Measurements from ENCODE around the gene DCTN5. TPM values are rescaled to one million over a fixed set of nuclear protein-coding genes. Genes with fewer than 3 reads are reported as not detected.

Gene DCTN5
- total RNA-seq, 2 experiments from 2014 or later: 46.9 to 47.8 TPM

DNA sequence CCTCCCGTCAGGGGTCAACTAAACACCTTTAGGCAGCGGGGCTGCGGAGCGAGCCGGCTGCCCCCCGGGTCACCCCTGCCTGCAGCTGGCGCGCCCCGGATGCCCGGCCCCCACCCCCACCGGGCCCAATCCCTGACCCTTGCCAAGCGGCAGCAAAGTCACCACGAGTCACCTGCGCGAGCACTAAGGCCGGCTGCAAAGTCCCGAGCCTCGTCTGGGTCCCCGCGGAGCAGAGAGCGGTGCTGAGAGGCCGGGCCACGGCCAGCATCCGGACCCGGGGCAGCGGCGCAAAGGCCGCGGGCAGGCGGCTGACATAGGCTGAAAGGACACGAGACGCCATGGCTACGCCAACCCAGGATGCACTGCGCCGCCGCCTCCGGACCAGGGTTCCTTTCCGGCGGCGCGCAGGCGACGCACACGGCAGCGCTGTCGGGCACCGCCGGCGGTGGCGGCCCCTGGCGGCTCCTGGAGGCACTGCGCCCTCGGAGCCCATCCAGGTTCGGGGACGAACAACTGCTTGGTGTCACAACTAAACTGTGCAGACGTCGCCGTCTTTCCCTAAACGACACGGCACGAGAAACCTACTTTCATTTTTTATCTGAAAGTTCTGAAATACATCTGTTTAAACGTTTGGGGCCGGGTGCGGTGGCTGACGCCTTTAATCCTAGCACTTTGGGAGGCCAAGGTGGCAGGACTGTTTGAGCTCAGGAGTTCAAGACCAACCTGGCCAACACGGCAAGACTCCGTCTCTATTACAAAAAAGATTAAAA lies 45.1 kb upstream of the DCTN5 start, which contains the start of gene NDUFAB1:
Gene NDUFAB1 (minus strand): TSS at position 366 of the 770 bp plus-strand sequence. CDS start 26 bp downstream, at position 340.
- intact Hi-C loops (cut with DNase I, micrococcal nuclease): loop anchor here (1.0 to 2.0 kb wide), 4 partner anchors 39 to 143 kb away; partner anchors contain the start of genes EARS2 (in 2 of the 2), UBFD1 (in 2 of the 2), COG7 (in 1 of the 2) and DCTN5 (in 1 of the 2)

DNA sequence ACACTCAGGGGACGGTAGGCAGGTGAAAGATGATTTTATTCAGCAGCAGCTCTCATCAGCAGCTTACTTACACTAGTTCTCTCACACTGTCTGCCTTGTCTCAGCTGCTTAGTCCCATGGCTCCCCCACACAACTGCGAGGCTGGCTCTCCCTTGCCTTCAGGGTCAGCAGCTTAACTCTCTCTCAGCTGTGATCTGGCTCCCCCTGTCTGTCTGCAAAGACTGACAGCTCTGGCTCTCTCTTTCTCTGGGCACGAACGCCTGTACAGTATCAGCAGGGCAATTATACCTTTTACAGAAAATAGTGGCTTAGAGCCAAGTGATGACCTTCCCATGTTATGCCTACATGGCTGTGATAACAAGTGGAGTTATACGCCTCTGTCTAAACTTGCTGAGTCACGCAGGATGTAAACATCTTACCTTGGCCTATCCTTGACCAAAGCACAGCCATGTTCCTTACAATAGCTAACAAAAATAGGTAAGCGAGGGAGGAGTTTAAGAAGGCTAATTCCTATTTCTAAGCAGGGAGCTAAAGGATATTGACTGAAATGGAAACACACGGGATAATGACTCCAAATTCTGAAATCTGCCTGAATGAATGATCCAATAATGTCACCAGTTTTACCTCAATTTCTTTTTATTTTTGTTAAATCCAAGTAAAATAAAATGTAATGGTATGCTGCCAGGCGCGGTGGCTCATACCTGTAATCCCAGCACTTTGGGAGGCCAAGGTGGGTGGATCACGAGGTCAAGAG lies 44.1 kb upstream of the DCTN5 start:
- intact Hi-C loops (cut with DNase I, micrococcal nuclease): loop anchor here in 1 of 2 experiments (2.0 kb wide), 2 partner anchors 44 to 86 kb away; partner anchors contain the start of genes DCTN5, GGA2 and PALB2
- POLR2A ChIA-PET: interaction anchor here (0.7 to 1.5 kb wide), 5 partner anchors 16 to 160 kb away, joined by 3 to 6 read pairs (median 4); partner anchors contain the start of genes DCTN5, EARS2, PALB2 and UBFD1

More for the DNA sequence above, 45.1 kb upstream of the DCTN5 start, which contains the start of gene NDUFAB1:
- peak; percentile 81 to 95 (median 90) for DNase-seq
- H3K27ac Mint-ChIP-seq: peak within 1 kb of the TSS; percentile 73
- H3K4me3 ChIP-seq (ENCODE audit: low read length): peak within 1 kb of the TSS; percentile 76
- H3K27me3 ChIP-seq (ENCODE audit: control insufficient read depth in 1 of 2, insufficient read depth in 2 of 2, low read length in 2 of 2): no peaks in the 10 kb centered on the region
- no peaks in the 10 kb centered on the region for H3K27me3 Mint-ChIP-seq
- H3K27ac ChIP-seq (ENCODE audit: low read depth in 1 of 2, low read length in 2 of 2): peak within 1 kb of the TSS; percentile 54 to 59
- H3K36me3 ChIP-seq (ENCODE audit: insufficient read depth, low read length): peaks cover 22% of the 10 kb centered on the region
- ATAC-seq (ENCODE audit: poor library complexity): peak; percentile 99
- H3K9me3 Mint-ChIP-seq: no peaks in the 10 kb centered on the region
- H3K36me3 Mint-ChIP-seq (ENCODE audit: low read depth): peaks cover 21% of the 10 kb centered on the region
- peak within 1 kb of the TSS; percentile 87 for H3K4me3 Mint-ChIP-seq
- no peaks in the 10 kb centered on the region for H3K9me3 ChIP-seq (ENCODE audit: control insufficient read depth in 1 of 2, insufficient read depth in 1 of 2, low read length in 2 of 2)
- TF ChIP-seq, protein P1, sequence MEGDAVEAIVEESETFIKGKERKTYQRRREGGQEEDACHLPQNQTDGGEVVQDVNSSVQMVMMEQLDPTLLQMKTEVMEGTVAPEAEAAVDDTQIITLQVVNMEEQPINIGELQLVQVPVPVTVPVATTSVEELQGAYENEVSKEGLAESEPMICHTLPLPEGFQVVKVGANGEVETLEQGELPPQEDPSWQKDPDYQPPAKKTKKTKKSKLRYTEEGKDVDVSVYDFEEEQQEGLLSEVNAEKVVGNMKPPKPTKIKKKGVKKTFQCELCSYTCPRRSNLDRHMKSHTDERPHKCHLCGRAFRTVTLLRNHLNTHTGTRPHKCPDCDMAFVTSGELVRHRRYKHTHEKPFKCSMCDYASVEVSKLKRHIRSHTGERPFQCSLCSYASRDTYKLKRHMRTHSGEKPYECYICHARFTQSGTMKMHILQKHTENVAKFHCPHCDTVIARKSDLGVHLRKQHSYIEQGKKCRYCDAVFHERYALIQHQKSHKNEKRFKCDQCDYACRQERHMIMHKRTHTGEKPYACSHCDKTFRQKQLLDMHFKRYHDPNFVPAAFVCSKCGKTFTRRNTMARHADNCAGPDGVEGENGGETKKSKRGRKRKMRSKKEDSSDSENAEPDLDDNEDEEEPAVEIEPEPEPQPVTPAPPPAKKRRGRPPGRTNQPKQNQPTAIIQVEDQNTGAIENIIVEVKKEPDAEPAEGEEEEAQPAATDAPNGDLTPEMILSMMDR (IDR thresholded peaks at IDR 0.05): peak; percentile 99
- POLR2A ChIA-PET: interaction anchor here (1.2 to 1.5 kb wide), 3 partner anchors 30 to 45 kb away, joined by 3 to 6 read pairs (median 4); partner anchors contain the start of genes DCTN5, EARS2, PALB2 and UBFD1
- H3K4me1 Mint-ChIP-seq (ENCODE audit: low read depth): peaks cover 35% of the 10 kb centered on the region
- peaks cover 33% of the 10 kb centered on the region for H3K4me1 ChIP-seq (ENCODE audit: insufficient read depth, low read length)
- CTCF ChIA-PET: interaction anchor here (0.7 to 1.7 kb wide), 7 partner anchors 14 to 143 kb away, joined by 3 to 13 read pairs (median 3); partner anchors contain the start of genes COG7, DCTN5, EARS2 and PALB2

More for the DNA sequence above, 44.1 kb upstream of the DCTN5 start:
- H3K4me1 ChIP-seq (ENCODE audit: insufficient read depth, low read length): peaks cover 33% of the 10 kb centered on the region
- Mint-ChIP-seq H3K27ac (no peak overlapping the region), H3K9me3 (no peaks in the 10 kb centered on the region), H3K4me3 (peak overlapping the region; percentile 67), H3K36me3 (ENCODE audit: low read depth) (peaks cover 17% of the 10 kb centered on the region), H3K4me1 (ENCODE audit: low read depth) (peaks cover 27% of the 10 kb centered on the region), H3K27me3 (no peaks in the 10 kb centered on the region)
- TF ChIP-seq, protein P1 (IDR thresholded peaks at IDR 0.05): no peak
- no peak overlapping the region for H3K4me3 ChIP-seq (ENCODE audit: low read length)
- no peak overlapping the region for H3K27ac ChIP-seq (ENCODE audit: low read depth in 1 of 2, low read length in 2 of 2)
- CTCF ChIA-PET: interaction anchor here (0.7 to 1.7 kb wide), 7 partner anchors 15 to 144 kb away, joined by 3 to 13 read pairs (median 3); partner anchors contain the start of genes COG7, DCTN5, EARS2 and PALB2
- ATAC-seq (ENCODE audit: poor library complexity) (no peak), DNase-seq (peak in 4 of 14 experiments; percentile 16 to 48 (median 26))
- no peaks in the 10 kb centered on the region for H3K27me3 ChIP-seq (ENCODE audit: control insufficient read depth in 1 of 2, insufficient read depth in 2 of 2, low read length in 2 of 2)
- peaks cover 11% of the 10 kb centered on the region for H3K36me3 ChIP-seq (ENCODE audit: insufficient read depth, low read length)
- no peaks in the 10 kb centered on the region for H3K9me3 ChIP-seq (ENCODE audit: control insufficient read depth in 1 of 2, insufficient read depth in 1 of 2, low read length in 2 of 2)
